Measurements from ENCODE around the gene RHOT2.
A peak's percentile ranks its signal among the peaks of the same experiment; 100 is the strongest.

Gene RHOT2

GRCh38 chr16:720447-720989, 52.6 kb downstream of the RHOT2 start:
- ChIA-PET POLR2A (interaction anchor here (0.6 kb wide), 1 partner anchor 150 kb away, joined by 3 read pairs; no protein-coding TSS in a partner anchor), CTCF (interaction anchor here (0.8 to 8.0 kb wide), 17 partner anchors 8 to 383 kb away, joined by 3 to 59 read pairs (median 5); partner anchors contain the start of genes CIAO3 and MSLN)
- peak; percentile 74 for DNase-seq (ENCODE audit: extremely low spot score)
- TF ChIP-seq CTCF (IDR thresholded peaks at IDR 0.05; ENCODE audit: control extremely low read depth, extremely low read depth, low read depth, missing control alignments): peak; percentile 32

GRCh38 chr16:720990-721764, 53.2 kb downstream of the RHOT2 start, which contains the start of gene ANTKMT:
Gene ANTKMT (plus strand): TSS chr16:721146. CDS start chr16:721275, 129 bp downstream.
- peak; percentile 91 for DNase-seq (ENCODE audit: extremely low spot score)
- ChIA-PET POLR2A (interaction anchor here (0.5 to 0.6 kb wide), 2 partner anchors 70 to 151 kb away, joined by 3 to 7 read pairs; no protein-coding TSS in a partner anchor), CTCF (interaction anchor here (1.1 to 8.0 kb wide), 10 partner anchors 9 to 63 kb away, joined by 3 to 59 read pairs (median 8); partner anchors contain the start of genes CIAO3 and MSLN)
- TF ChIP-seq CTCF (IDR thresholded peaks at IDR 0.05; ENCODE audit: control extremely low read depth, extremely low read depth, low read depth, missing control alignments): no peak

- no peak for TF ChIP-seq CTCF (IDR thresholded peaks at IDR 0.05; ENCODE audit: control extremely low read depth, extremely low read depth, low read depth, missing control alignments)
- POLR2A ChIA-PET: no interaction called here
- no peak for DNase-seq (ENCODE audit: extremely low spot score)
- CTCF ChIA-PET: interaction anchor here (1.0 to 8.0 kb wide), 8 partner anchors 8 to 63 kb away, joined by 3 to 59 read pairs (median 8); no protein-coding TSS in a partner anchor
Measured at GRCh38 chr16:721765-722540, 54.0 kb downstream of the RHOT2 start.

GRCh38 chr16:722835-723633, 55.1 kb downstream of the RHOT2 start:
- no peak for DNase-seq (ENCODE audit: extremely low spot score)
- POLR2A ChIA-PET: no interaction called here
- CTCF ChIA-PET: interaction anchor here (1.0 to 8.0 kb wide), 6 partner anchors 9 to 62 kb away, joined by 3 to 59 read pairs (median 6); partner anchors contain the start of gene CIAO3
- no peak for TF ChIP-seq CTCF (IDR thresholded peaks at IDR 0.05; ENCODE audit: control extremely low read depth, extremely low read depth, low read depth, missing control alignments)

GRCh38 chr16:723695-724094, 55.8 kb downstream of the RHOT2 start:
- ChIA-PET CTCF (interaction anchor here (1.2 to 8.0 kb wide), 5 partner anchors 12 to 61 kb away, joined by 3 to 59 read pairs (median 7); partner anchors contain the start of gene CIAO3), POLR2A (no interaction called here)
- no peak for TF ChIP-seq CTCF (IDR thresholded peaks at IDR 0.05; ENCODE audit: control extremely low read depth, extremely low read depth, low read depth, missing control alignments)
- no peak for DNase-seq (ENCODE audit: extremely low spot score)

All from GM10248 (cell line).